Ascending aorta (tissue), 2 donors: Measurements from ENCODE around the gene ZBTB9. TPM values are rescaled to one million over a fixed set of nuclear protein-coding genes. Genes with fewer than 3 reads are reported as not detected.
"Not testable (repeated sequence)": the region's sequence is repeated elsewhere in the genome, so short reads cannot be mapped to it uniquely, and the experiment has no call there.

ENCODE experiments used
- DNase-seq, 2 donors: peaks; one replicate each; pipeline ENCODE4 v3.0.0-alpha.2; 2019; ENCODE audit warnings: low spot score in 2 of 2
- H3K27ac ChIP-seq, 2 donors: fragments of 200-600 bp; sonication (generic); one replicate each; pipeline ENCODE4 v1.5.1; 2016 to 2017; ENCODE audit warnings: mild to moderate bottlenecking in 1 of 2
- H3K27me3 ChIP-seq: fragments of 200-600 bp; sonication (generic); one replicate; pipeline ENCODE4 v1.5.1; 2017
- H3K36me3 ChIP-seq, 2 donors: fragments of 200-600 bp; sonication (generic); one replicate each; pipeline ENCODE4 v1.5.1; 2016
- H3K4me1 ChIP-seq, 2 donors: fragments of 200-600 bp; sonication (generic); one replicate each; pipeline ENCODE4 v1.5.1; 2016 to 2017; ENCODE audit warnings: mild to moderate bottlenecking in 1 of 2
- H3K4me3 ChIP-seq, 2 donors: fragments of 200-600 bp; sonication (generic); one replicate each; pipeline ENCODE4 v1.5.1; 2016 to 2017; ENCODE audit warnings: mild to moderate bottlenecking in 1 of 2
- H3K9me3 ChIP-seq, 2 donors: fragments of 200-600 bp; sonication (generic); one replicate each; pipeline ENCODE4 v1.5.1; 2016
- intact Hi-C: fragments of 100-400 bp; cut with DNase I; formaldehyde crosslinking; loops from one replicate; pipeline ENCODE4 v1.15.1; 2023
- total RNA-seq: library from RNA; depleted of rRNA; stranded (reverse); fragments of >200 nt; gene quantifications from one replicate; pipeline ENCODE4 v1.1.0, GENCODE V29; 2016
- TF ChIP-seq, protein P1 (sequence below), 3 experiments: fragments of 200-600 bp in 2 of 3; fragments of 450-650 bp in 1 of 3; sonication (generic) in 2 of 3; IDR thresholded peaks; one replicate each; pipeline ENCODE4 v1.5.1; 2016 to 2019; ENCODE audit warnings: antibody characterized with exemption in 3 of 3, mild to moderate bottlenecking in 1 of 3, moderate library complexity in 1 of 3

ZBTB9 gene
- total RNA-seq, 1 donor from 2014 or later: 45.8 TPM

DNA sequence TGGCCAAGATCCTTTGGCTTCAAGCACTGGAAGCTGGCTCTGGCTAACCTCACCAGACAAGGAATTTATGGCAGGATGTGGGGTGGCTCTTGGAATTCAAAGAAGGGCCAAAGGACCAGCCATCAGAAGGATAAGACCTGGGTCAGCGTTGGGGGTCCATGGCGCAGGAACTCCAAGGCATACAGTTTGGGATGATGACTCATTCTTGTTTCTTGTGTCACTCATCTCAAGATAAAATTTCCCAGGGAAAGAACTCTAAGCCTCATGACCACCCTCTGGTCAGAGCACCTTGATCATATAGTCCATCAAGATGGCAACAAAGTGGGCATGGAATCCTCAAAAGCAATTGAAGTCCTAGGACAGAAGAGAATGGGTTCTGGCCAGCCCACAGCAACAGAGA is 4.8 kb downstream of the ZBTB9 start:
- Histone ChIP-seq H3K4me1 (peaks cover 6 to 7% of the 10 kb centered on the region in 2 donors), H3K36me3 (no peaks in the 10 kb centered on the region), H3K27me3 (no peaks in the 10 kb centered on the region), H3K9me3 (no peaks in the 10 kb centered on the region), H3K27ac (no peak overlapping the region), H3K4me3 (no peak overlapping the region)
- no peak for DNase-seq
- intact Hi-C loops: no loop called here
- TF ChIP-seq, protein P1, sequence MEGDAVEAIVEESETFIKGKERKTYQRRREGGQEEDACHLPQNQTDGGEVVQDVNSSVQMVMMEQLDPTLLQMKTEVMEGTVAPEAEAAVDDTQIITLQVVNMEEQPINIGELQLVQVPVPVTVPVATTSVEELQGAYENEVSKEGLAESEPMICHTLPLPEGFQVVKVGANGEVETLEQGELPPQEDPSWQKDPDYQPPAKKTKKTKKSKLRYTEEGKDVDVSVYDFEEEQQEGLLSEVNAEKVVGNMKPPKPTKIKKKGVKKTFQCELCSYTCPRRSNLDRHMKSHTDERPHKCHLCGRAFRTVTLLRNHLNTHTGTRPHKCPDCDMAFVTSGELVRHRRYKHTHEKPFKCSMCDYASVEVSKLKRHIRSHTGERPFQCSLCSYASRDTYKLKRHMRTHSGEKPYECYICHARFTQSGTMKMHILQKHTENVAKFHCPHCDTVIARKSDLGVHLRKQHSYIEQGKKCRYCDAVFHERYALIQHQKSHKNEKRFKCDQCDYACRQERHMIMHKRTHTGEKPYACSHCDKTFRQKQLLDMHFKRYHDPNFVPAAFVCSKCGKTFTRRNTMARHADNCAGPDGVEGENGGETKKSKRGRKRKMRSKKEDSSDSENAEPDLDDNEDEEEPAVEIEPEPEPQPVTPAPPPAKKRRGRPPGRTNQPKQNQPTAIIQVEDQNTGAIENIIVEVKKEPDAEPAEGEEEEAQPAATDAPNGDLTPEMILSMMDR (IDR thresholded peaks at IDR 0.05): no peak

DNA sequence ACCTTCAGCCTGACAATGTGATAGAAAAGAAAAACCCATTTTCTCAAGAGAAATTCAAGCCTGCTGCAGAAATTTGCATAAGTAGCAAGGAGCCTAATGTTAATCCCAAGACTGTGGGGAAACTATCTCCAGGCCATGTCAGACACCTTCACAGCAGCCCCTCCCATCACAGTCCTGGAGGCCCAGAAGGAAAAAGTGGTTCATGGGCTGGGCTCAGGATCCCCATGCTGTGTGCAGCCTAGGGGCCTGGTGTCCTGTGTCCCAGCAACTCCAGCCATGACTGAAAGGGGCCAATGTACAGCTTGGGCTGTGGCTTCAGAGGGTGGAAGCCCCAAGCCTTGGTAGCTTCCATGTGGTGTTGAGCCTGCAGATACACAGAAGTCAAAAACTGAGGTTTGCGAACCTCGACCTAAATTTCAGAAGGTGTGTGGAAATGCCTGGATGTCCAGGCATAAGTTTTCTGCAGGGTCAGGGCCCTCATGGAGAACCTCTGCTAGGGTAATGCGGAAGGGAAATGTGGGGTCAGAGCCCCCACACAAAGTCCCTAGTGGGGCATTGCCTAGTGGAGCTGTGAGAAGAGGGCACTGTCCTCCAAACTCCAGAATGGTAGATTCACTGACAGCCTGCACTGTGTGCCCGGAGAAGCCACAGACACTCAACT is 11.8 kb downstream of the ZBTB9 start:
- no peak for DNase-seq
- Histone ChIP-seq H3K36me3 (no peaks in the 10 kb centered on the region), H3K27me3 (no peaks in the 10 kb centered on the region), H3K4me3 (no peak overlapping the region), H3K9me3 (no peaks in the 10 kb centered on the region), H3K27ac (no peak overlapping the region), H3K4me1 (no peaks in the 10 kb centered on the region)
- intact Hi-C loops: no loop called here
- TF ChIP-seq, protein P1 (IDR thresholded peaks at IDR 0.05): no peak

DNA sequence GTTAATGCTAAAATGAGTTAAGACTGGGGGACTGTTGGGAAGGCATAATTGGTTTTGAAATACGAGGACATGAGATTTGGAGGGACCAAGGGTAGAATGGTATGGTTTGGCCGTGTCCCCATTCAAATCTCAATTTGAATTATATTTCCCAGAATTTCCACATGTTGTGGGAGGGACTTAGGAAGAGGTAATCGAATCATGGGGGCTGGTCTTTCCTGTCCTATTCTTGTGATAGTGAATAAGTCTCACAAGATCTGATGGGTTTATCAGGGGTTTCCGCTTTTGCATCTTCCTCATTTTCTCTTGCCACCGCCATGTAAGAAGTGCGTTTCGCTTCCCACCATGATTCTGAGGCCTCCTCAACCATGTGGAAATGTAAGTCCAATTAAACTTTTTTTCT is 12.7 kb downstream of the ZBTB9 start:
- Histone ChIP-seq H3K4me3 (no peak overlapping the region), H3K27me3 (no peaks in the 10 kb centered on the region), H3K36me3 (no peaks in the 10 kb centered on the region), H3K27ac (no peak overlapping the region), H3K9me3 (no peaks in the 10 kb centered on the region), H3K4me1 (no peaks in the 10 kb centered on the region)
- intact Hi-C loops: no loop called here
- TF ChIP-seq, protein P1 (IDR thresholded peaks at IDR 0.05): no peak
- no peak for DNase-seq

DNA sequence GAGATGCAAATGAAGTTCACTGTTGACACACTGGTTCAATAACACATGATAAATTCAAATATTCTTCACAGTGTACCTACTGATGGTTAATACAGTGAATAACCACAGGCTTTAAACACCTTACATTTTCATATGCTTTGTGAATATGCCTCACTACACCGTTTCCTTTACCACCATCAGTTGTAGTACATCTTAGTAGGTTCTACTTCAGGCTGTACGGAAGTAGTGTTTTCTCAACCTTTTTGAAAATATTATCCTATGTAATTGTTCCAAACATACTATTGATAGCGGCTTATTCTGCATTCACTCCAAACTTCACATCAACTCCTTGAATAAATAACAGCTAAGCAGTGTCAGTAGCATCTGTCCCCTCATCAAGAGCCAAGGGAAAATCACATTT is 15.3 kb downstream of the ZBTB9 start:
- Histone ChIP-seq H3K27ac (no peak overlapping the region), H3K9me3 (no peaks in the 10 kb centered on the region), H3K4me1 (no peaks in the 10 kb centered on the region), H3K27me3 (no peaks in the 10 kb centered on the region), H3K4me3 (no peak overlapping the region), H3K36me3 (no peaks in the 10 kb centered on the region)
- no peak for DNase-seq
- intact Hi-C loops: no loop called here
- TF ChIP-seq, protein P1 (IDR thresholded peaks at IDR 0.05): no peak

DNA sequence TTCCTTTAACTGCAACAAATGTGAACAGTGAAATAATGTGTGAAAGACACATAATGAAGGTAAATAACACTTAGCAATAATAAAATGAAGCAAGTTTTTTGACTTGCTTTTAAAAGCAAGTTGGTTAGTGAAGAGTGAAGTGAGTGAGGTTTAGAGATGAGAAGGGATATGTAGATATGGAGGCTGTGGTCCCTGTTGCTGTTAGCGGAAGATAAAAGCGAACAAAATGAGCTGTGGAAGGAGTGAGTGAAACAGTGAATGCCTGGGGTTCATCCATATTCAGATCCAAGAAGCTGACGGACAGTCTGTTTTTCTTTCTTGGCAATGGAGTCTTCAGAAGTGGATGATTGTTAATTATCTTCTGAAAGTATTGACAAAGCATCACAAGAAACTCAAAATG is 23.5 kb downstream of the ZBTB9 start:
- no peaks in the 10 kb centered on the region for H3K4me1 ChIP-seq
- TF ChIP-seq, protein P1 (IDR thresholded peaks at IDR 0.05): no peak
- intact Hi-C loops: no loop called here

DNA sequence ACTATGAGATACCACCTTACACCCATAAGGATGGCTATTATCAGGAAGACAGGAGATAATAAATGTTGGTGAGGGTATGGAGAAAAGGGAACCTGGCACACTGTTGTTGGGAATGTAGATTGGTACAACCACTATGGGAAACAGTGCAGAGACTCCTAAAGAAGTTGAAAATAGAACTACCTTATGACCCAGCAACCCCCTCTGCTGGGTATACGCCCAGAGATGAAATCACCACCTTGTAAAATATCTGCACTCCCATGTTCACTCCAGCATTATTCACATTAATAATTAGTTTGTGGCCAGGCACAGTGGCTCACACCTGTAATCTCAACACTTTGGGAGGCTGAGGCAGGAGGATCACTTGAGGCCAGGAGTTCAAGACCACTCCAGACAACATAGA is 26.8 kb downstream of the ZBTB9 start:
- H3K4me1 ChIP-seq: no peaks in the 10 kb centered on the region
- H3K9me3 ChIP-seq: no peaks in the 10 kb centered on the region
- H3K36me3 ChIP-seq: no peaks in the 10 kb centered on the region
- H3K27ac ChIP-seq: no peak overlapping the region
- no peaks in the 10 kb centered on the region for H3K27me3 ChIP-seq
- DNase-seq: no peak
- TF ChIP-seq, protein P1 (IDR thresholded peaks at IDR 0.05): no peak
- no peak overlapping the region for H3K4me3 ChIP-seq
- intact Hi-C loops: no loop called here

More for the DNA sequence above, 23.5 kb downstream of the ZBTB9 start:
- no peak for DNase-seq
- no peaks in the 10 kb centered on the region for H3K36me3 ChIP-seq
- H3K27ac ChIP-seq: no peak overlapping the region
- H3K9me3 ChIP-seq: no peaks in the 10 kb centered on the region
- H3K4me3 ChIP-seq: no peak overlapping the region
- H3K27me3 ChIP-seq: no peaks in the 10 kb centered on the region

DNA sequence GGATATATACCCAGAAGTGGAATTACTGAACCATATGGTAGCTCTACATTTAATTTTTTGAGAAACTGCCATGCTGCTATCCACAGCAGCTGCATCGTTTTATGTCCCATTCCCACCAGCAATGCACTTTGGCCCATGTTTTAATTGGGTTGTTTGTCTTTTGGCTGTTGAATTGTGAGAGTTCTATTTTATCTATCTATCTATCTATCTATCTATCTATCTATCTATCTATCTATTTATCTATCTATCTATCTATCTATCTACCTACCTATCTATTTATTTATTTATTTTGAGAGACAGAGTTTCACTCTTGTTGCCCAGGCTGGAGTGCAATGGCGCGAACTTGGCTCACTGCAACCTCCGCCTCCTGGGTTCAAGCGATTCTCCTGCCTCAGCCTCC is 28.2 kb downstream of the ZBTB9 start:
- H3K27me3 ChIP-seq, H3K9me3 ChIP-seq, H3K4me3 ChIP-seq, H3K27ac ChIP-seq, H3K36me3 ChIP-seq, DNase-seq, intact Hi-C loops, H3K4me1 ChIP-seq: not testable (repeated sequence)
